ENCODE results near the gene PCBP1.
"Not testable (repeated sequence)": the region's sequence is repeated elsewhere in the genome, so short reads cannot be mapped to it uniquely, and the experiment has no call there.

The PCBP1 gene

DNA sequence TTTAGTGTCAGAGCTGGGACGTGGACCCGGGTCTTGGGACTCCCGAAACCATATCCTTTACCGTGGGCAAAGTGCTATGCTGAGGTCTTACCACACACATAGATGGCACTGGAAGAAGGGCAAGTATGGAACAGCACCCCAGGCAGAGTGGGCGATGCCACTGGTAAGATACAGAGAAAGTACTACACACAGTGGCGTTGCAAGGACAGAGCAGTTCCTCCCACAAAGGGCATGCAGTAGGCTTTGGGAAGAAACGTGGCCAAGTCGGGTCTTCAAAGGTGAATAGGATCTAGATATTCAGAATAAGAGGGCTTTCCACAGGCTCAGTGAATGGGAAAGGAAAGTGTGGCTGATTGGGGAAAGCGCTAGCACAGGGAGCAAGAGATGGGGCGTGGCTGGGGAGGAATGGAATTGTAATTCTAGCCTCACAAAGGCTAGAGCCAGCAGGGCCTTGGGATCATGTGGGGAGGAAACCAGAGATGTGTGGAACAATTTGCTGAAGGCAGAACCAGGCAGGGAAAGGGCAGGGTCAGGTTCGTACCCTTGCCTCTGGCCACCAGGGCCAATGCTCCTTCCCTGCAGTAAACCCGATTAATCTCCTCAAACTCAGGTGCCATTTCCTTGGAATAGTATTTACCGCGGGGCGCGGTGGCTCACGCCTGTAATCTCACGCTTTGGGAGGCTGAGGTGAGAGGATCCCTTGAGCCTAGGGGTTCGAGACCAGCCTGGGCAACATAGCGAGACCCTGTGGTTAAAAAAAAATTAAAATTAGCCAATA, 36.0 kb downstream of the PCBP1 start:
- DNase-seq (ENCODE audit: low read depth, low spot score) = no peak

DNA sequence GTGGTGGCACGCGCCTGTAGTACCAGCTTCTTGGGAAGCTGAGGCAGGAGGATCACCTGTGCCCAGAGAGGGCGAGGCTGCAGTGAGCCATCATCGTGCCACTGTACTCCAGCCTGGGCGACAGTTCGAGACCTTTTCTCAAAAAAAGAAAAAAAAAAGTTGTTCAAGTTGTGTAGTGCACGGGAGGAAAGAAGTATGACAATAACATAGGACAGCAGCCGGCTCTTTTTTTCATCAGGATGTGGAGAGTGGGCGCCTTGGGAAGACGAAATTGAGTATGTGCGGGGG, 36.5 kb downstream of the PCBP1 start:
- DNase-seq (ENCODE audit: low read depth, low spot score) = no peak

DNA sequence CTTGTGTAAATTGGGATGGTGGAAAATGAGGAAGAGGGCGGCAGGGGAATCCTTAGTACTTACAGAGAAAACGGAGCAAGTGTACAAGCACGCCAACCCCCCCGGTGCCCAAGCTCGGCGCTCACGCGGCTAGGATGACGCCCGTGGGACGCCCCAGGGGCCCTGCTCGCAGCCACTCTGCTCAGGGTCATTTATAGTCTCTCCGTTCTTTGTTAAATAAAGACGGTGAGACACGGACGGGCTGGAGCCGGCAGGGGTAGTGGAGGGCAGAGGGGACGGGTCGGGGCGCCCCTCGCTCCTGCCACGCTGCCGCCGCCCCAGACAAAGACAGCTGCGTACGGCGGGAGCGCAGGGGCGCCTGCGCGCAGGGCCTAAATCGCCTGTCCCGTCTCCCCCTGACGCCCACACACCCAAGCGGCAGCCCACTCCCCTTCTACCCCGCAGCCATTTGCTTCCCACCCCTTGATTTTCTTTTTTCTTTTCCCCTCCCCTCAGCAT, 37.8 kb downstream of the PCBP1 start:
- DNase-seq (ENCODE audit: low read depth, low spot score) = no peak

DNA sequence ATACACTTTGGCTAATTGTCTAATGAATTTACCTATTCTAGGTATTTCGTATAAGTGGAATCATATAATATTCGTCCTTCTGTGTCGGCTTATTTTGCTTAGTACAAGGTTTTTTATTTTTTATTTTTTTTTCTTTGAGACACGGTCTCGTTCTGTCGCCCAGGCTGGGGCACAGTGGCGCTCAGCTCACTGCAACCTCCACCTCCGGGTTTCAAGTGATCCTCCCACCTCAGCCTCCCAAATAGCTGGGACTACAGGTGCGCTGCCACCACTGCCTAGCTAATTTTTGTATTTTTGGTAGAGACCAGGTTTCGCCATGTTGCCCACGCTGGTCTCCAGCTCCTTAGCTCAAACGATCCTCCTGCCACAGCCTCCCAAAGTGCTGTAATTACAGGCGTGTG, 38.2 kb downstream of the PCBP1 start:
- DNase-seq (ENCODE audit: low read depth, low spot score) = no peak

GRCh38 chr2:70126413-70126812, 39.1 kb downstream of the PCBP1 start:
- no peak for DNase-seq (ENCODE audit: low read depth, low spot score)

DNA sequence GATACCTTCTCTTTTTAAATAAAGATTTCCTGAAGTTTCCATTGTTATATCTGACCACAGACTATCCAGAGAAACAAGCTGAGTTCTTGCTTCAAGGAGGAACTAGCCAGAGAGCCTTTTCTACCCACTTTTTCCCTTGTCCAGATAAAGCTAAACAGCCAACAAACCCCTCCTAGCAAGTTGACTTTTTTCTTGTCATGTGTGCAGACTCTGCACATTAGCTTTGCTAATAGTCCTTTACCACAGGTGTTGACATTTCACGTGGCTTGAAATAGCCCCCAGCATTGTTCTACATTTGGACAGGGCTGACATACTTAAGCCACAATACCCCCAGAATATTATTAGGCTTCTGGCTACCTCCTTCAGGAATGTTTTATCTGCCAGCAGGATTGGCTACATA, 40.7 kb downstream of the PCBP1 start:
- DNase-seq (ENCODE audit: low read depth, low spot score) = no peak

DNA sequence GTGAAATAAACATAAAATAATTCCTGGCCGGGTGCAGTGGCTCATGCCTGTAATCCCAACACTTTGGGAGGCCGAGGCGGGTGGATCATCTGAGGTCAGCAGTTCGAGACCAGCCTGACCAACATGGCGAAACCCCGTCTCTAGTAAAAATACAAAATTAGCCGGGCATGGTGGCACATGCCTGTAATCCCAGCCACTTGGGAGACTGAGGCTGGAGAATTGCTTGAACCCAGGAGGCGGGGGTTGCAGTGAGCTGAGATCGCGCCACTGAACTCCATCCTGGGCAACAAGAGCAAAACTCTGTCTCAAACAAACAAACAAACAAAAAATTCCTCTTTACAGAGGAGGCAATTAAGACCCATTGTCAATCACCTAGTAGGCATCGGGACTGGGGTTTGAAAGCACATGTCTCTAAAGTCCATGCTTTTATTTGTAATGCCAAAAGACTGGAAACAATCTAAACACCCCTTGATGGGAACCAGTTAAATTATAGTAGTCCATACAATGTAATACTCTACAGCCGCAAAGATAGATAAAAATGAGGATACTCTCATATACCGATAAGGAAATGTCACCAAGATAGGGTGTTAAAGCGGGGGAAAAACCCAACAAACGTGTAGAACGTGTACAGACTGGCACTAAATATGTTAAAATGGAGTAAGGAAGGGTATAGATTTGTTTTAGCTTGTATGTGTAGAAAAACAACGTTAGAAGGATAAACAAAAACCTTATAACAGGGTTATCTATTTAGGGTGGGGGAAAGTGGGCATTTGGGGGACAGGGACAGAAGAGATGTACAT, 44.3 kb downstream of the PCBP1 start:
- not testable (repeated sequence) for DNase-seq (ENCODE audit: low read depth, low spot score)

GRCh38 chr2:70132244-70133126, 45.2 kb downstream of the PCBP1 start:
- peak; percentile 33 for DNase-seq (ENCODE audit: low read depth, low spot score)

DNA sequence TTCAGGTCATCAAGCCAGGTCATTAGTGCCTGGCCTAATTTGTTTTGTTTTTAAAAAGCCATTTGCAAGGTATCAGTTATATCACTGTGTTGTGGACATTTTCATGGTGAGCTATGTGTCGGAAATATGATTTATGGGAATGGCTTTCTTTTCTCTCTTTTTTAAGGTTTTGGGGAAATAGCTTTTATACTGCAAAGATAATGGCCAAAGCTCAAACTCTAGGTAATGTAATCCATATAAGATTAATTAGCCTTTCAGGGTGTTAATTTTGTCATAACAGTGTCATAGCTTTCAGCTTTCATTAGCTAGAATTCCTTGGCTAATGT, 45.8 kb downstream of the PCBP1 start:
- DNase-seq (ENCODE audit: low read depth, low spot score) = no peak

- no peak for DNase-seq (ENCODE audit: low read depth, low spot score)
Measured at GRCh38 chr2:70133491-70134322, 46.4 kb downstream of the PCBP1 start.

- not testable (repeated sequence) for DNase-seq (ENCODE audit: low read depth, low spot score)
Measured at GRCh38 chr2:70134323-70134983, 47.2 kb downstream of the PCBP1 start.

Data from activated CD4-positive, CD25-positive, alpha-beta regulatory T cell treated with anti-CD3 and anti-CD28 coated beads, Interleukin-2, amount 50 U/mL, for 16 hours (primary cell).